Stimulated activated CD4-positive, alpha-beta T cell treated with anti-CD3 and anti-CD28 coated beads, Interleukin-1b, Interleukin-23, amount 100 ng/mL, for 1 hour (primary cell): ENCODE measurements around the gene DHX16.

ENCODE experiments used
- DNase-seq, 2 donors: peaks; one replicate each; pipeline ENCODE4 v3.0.0-alpha.2; 2020; ENCODE audit warnings: low read depth in 2 of 2

DHX16 gene

GRCh38 chr6:30626484-30627366 is 46.1 kb downstream of the DHX16 start, which contains the start of gene ATAT1:
TSS of gene ATAT1 (plus strand) at chr6:30626874.
- DNase-seq: peak; percentile 68 to 82

- DNase-seq: no peak
These were observed 47.3 kb downstream of the DHX16 start for GRCh38 chr6:30625511-30625910.

GRCh38 chr6:30619561-30619960 is 53.2 kb downstream of the DHX16 start:
- no peak for DNase-seq

GRCh38 chr6:30618270-30618797 is 54.5 kb downstream of the DHX16 start:
- DNase-seq: no peak

- DNase-seq: peak; percentile 85 to 96
These were observed 55.1 kb downstream of the DHX16 start, which contains the start of gene MRPS18B for GRCh38 chr6:30617565-30618269. TSS of gene MRPS18B (plus strand) at chr6:30617840. CDS start at chr6:30617866, 26 bp downstream.

- peak; percentile 91 to 99 for DNase-seq
These were observed 55.8 kb downstream of the DHX16 start, which contains the start of gene PPP1R10 for GRCh38 chr6:30616811-30617564. TSS of gene PPP1R10 (minus strand) at chr6:30617243. CDS start at chr6:30609944, 7,299 bp downstream.

- no peak for DNase-seq
These were observed 56.6 kb downstream of the DHX16 start for GRCh38 chr6:30615958-30616810.

- DNase-seq: no peak
These were observed 57.4 kb downstream of the DHX16 start for GRCh38 chr6:30615219-30615957.

- DNase-seq: peak; percentile 51 to 74
These were observed 58.0 kb downstream of the DHX16 start for GRCh38 chr6:30614843-30615218.

- no peak for DNase-seq
These were observed 58.6 kb downstream of the DHX16 start for GRCh38 chr6:30614044-30614842.

GRCh38 chr6:30613251-30614043 is 59.4 kb downstream of the DHX16 start:
- no peak for DNase-seq

- DNase-seq: no peak
These were observed 60.0 kb downstream of the DHX16 start for GRCh38 chr6:30612687-30613248.

- no peak for DNase-seq
These were observed 60.6 kb downstream of the DHX16 start for GRCh38 chr6:30612213-30612612.

- no peak for DNase-seq
These were observed 61.0 kb downstream of the DHX16 start for GRCh38 chr6:30611856-30612194.

GRCh38 chr6:30611150-30611855 is 61.5 kb downstream of the DHX16 start:
- DNase-seq: no peak

- DNase-seq: no peak
These were observed 62.7 kb downstream of the DHX16 start for GRCh38 chr6:30610065-30610464.

- no peak for DNase-seq
These were observed 68.8 kb downstream of the DHX16 start for GRCh38 chr6:30603961-30604360.
